SK-N-MC (cell line): ENCODE data around the gene FBXO11.

Experiments
- EZH2 ChIP-seq: fragments of 200-600 bp; sonication (generic); IDR thresholded peaks from one replicate; pipeline ENCODE4 v1.6.1; 2017; ENCODE audit warnings: antibody characterized with exemption
- FOXP2 ChIP-seq: optimal IDR thresholded peaks from 2 replicates; pipeline ENCODE3; 2011; ENCODE audit warnings: mild to moderate bottlenecking, moderate library complexity; ENCODE audit not compliant: insufficient read depth; ENCODE audit errors: extremely low read length, control extremely low read depth
- POLR2AphosphoS5 ChIP-seq: IDR thresholded peaks from 2 replicates; pipeline ENCODE4 v1.6.1; 2012; ENCODE audit warnings: mild to moderate bottlenecking, low read depth, low read length, borderline replicate concordance

DNA sequence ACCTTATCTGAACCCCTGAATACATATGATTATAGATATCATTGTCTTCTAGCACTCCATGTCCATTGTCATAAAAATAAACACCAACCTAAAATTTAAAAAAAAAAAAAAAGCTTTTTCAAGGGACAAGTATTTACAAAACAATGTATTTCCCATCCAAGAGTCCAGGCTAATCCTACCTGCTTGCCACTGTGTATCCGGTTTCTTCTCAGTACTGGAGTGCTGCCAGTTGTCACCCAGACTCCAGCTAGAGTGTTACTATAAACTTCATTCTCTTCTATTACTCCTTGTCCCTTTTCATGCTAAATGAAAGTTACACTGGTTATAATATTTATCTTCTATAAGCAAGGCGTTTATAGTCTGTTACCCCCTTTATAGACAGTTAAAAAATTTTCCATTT lies 87.5 kb downstream of the FBXO11 start:
- TF ChIP-seq POLR2AphosphoS5 (no peak), EZH2 (no peak), FOXP2 (no peak)
